Natural killer cell treated with Interleukin-12 subunit alpha and Interleukin-12 subunit beta and Interleukin-15 and Interleukin-18, amount 100 ng/mL, for 72 hours (primary cell): ENCODE data around the gene SNRNP40. TPM values are rescaled to one million over a fixed set of nuclear protein-coding genes. Genes with fewer than 3 reads are reported as not detected.
"Not testable (repeated sequence)": the region's sequence is repeated elsewhere in the genome, so short reads cannot be mapped to it uniquely, and the experiment has no call there.

Experiments
- ATAC-seq, 2 donors: fragments of 150-1000 bp; cut with Tn5 transposase in 1 of 2; sonication (Bioruptor Pico), chemical (Tn5 transposase) in 1 of 2; 2 replicates each; pipeline ENCODE4 v1.10.0; 2021
- DNase-seq: peaks from one replicate; pipeline ENCODE4 v3.0.0; 2022; ENCODE audit warnings: low spot score
- H3K27ac Mint-ChIP-seq, 2 donors: 1 replicate in 1 of 2; 2 replicates in 1 of 2; pipeline ENCODE4 v1.8.0; 2022; ENCODE audit warnings: mixed read lengths in 2 of 2, mild to moderate bottlenecking in 1 of 2, moderate library complexity in 1 of 2
- H3K27me3 Mint-ChIP-seq, 2 donors: 1 replicate in 1 of 2; 2 replicates in 1 of 2; pipeline ENCODE4 v1.8.0; 2022; ENCODE audit warnings: mixed read lengths in 2 of 2
- H3K36me3 Mint-ChIP-seq: one replicate; pipeline ENCODE4 v1.8.0; 2022; ENCODE audit warnings: mixed read lengths
- H3K4me1 Mint-ChIP-seq, 2 donors: 1 replicate in 1 of 2; 2 replicates in 1 of 2; pipeline ENCODE4 v1.8.0; 2022; ENCODE audit warnings: low read depth in 2 of 2, mixed read lengths in 2 of 2, mild to moderate bottlenecking in 1 of 2
- H3K4me3 Mint-ChIP-seq: one replicate; pipeline ENCODE4 v1.8.0; 2022; ENCODE audit warnings: mixed read lengths
- H3K9me3 Mint-ChIP-seq: 2 replicates; pipeline ENCODE4 v1.8.0; 2022; ENCODE audit warnings: mixed read lengths
- total RNA-seq, 2 donors: library from RNA; stranded (reverse); gene quantifications; one replicate each; pipeline ENCODE4 v1.2.3, GENCODE V29; 2022

The SNRNP40 gene
- total RNA-seq, 2 donors from 2014 or later = 81.1 to 107 TPM

- H3K27me3 Mint-ChIP-seq = no peaks in the 10 kb centered on the region
- H3K36me3 Mint-ChIP-seq = peaks cover 26% of the 10 kb centered on the region
- H3K9me3 Mint-ChIP-seq = peaks cover 2% of the 10 kb centered on the region
- H3K4me3 Mint-ChIP-seq = no peak overlapping the region
- peaks cover 17 to 45% of the 10 kb centered on the region in 2 donors for H3K4me1 Mint-ChIP-seq
- no peak for ATAC-seq
- no peak for DNase-seq
- H3K27ac Mint-ChIP-seq = peak overlapping the region; percentile 13 to 72
Observed at GRCh38 chr1:31302709-31303441, 6.3 kb upstream of the SNRNP40 start.

GRCh38 chr1:31300193-31300592 is 3.6 kb upstream of the SNRNP40 start:
- H3K4me1 Mint-ChIP-seq = peaks cover 14 to 42% of the 10 kb centered on the region in 2 donors
- peaks cover 26% of the 10 kb centered on the region for H3K36me3 Mint-ChIP-seq
- ATAC-seq (peak; percentile 48 to 56), DNase-seq (peak; percentile 73)
- no peak overlapping the region for H3K4me3 Mint-ChIP-seq
- H3K27ac Mint-ChIP-seq = no peak overlapping the region
- H3K27me3 Mint-ChIP-seq = no peaks in the 10 kb centered on the region
- peaks cover 2% of the 10 kb centered on the region for H3K9me3 Mint-ChIP-seq

- Mint-ChIP-seq H3K27ac (no peak overlapping the region), H3K4me1 (peaks cover 14 to 48% of the 10 kb centered on the region in 2 donors), H3K27me3 (no peaks in the 10 kb centered on the region), H3K36me3 (peaks cover 26% of the 10 kb centered on the region), H3K4me3 (no peak overlapping the region), H3K9me3 (peaks cover 2% of the 10 kb centered on the region)
- DNase-seq (no peak), ATAC-seq (no peak)
Observed at GRCh38 chr1:31299365-31299764, 2.8 kb upstream of the SNRNP40 start.

- Mint-ChIP-seq H3K4me3 (no peak overlapping the region), H3K9me3 (peaks cover 2% of the 10 kb centered on the region), H3K27me3 (no peaks in the 10 kb centered on the region), H3K27ac (no peak overlapping the region), H3K36me3 (peaks cover 33% of the 10 kb centered on the region), H3K4me1 (peaks cover 6 to 47% of the 10 kb centered on the region in 2 donors)
- ATAC-seq (no peak), DNase-seq (no peak)
Observed at GRCh38 chr1:31297277-31298247, 974 bp upstream of the SNRNP40 start.

- peaks cover 0 to 39% of the 10 kb centered on the region in 2 donors for H3K4me1 Mint-ChIP-seq
- H3K27ac Mint-ChIP-seq = no peak overlapping the region
- H3K9me3 Mint-ChIP-seq = peaks cover 2% of the 10 kb centered on the region
- H3K36me3 Mint-ChIP-seq = peaks cover 32% of the 10 kb centered on the region
- no peak for ATAC-seq
- no peak overlapping the region for H3K4me3 Mint-ChIP-seq
- no peaks in the 10 kb centered on the region for H3K27me3 Mint-ChIP-seq
- no peak for DNase-seq
Observed at GRCh38 chr1:31295874-31296485, 608 bp downstream of the SNRNP40 start.

GRCh38 chr1:31289021-31289420 is 7.6 kb downstream of the SNRNP40 start:
- Mint-ChIP-seq H3K27ac (no peak overlapping the region), H3K4me3 (no peak overlapping the region), H3K36me3 (peaks cover 35% of the 10 kb centered on the region), H3K4me1 (peaks cover 0 to 9% of the 10 kb centered on the region in 2 donors), H3K9me3 (no peaks in the 10 kb centered on the region), H3K27me3 (no peaks in the 10 kb centered on the region)
- no peak for ATAC-seq
- no peak for DNase-seq

- not testable (repeated sequence) for H3K4me1 Mint-ChIP-seq, H3K27me3 Mint-ChIP-seq, H3K9me3 Mint-ChIP-seq, ATAC-seq, DNase-seq, H3K27ac Mint-ChIP-seq, H3K4me3 Mint-ChIP-seq
- H3K36me3 Mint-ChIP-seq = peaks cover 31% of the 10 kb centered on the region
Observed at GRCh38 chr1:31287791-31288190, 8.8 kb downstream of the SNRNP40 start.

- H3K4me3 Mint-ChIP-seq, H3K27me3 Mint-ChIP-seq, H3K27ac Mint-ChIP-seq, H3K9me3 Mint-ChIP-seq, ATAC-seq, DNase-seq: not testable (repeated sequence)
- Mint-ChIP-seq H3K36me3 (peaks cover 41% of the 10 kb centered on the region), H3K4me1 (peaks cover 5 to 11% of the 10 kb centered on the region in 2 donors)
Observed at GRCh38 chr1:31282426-31282825, 14.2 kb downstream of the SNRNP40 start.

GRCh38 chr1:31273619-31274018 is 23.0 kb downstream of the SNRNP40 start:
- DNase-seq (no peak), ATAC-seq (no peak)
- no peaks in the 10 kb centered on the region for H3K27me3 Mint-ChIP-seq
- no peak overlapping the region for H3K27ac Mint-ChIP-seq
- peaks cover 33% of the 10 kb centered on the region for H3K36me3 Mint-ChIP-seq
- no peaks in the 10 kb centered on the region for H3K9me3 Mint-ChIP-seq
- peaks cover 3 to 6% of the 10 kb centered on the region in 2 donors for H3K4me1 Mint-ChIP-seq
- H3K4me3 Mint-ChIP-seq = no peak overlapping the region

- no peak for ATAC-seq
- no peak overlapping the region for H3K27ac Mint-ChIP-seq
- H3K27me3 Mint-ChIP-seq = no peaks in the 10 kb centered on the region
- peaks cover 0 to 4% of the 10 kb centered on the region in 2 donors for H3K4me1 Mint-ChIP-seq
- no peaks in the 10 kb centered on the region for H3K9me3 Mint-ChIP-seq
- peaks cover 27% of the 10 kb centered on the region for H3K36me3 Mint-ChIP-seq
- DNase-seq = no peak
- no peak overlapping the region for H3K4me3 Mint-ChIP-seq
Observed at GRCh38 chr1:31272369-31272768, 24.2 kb downstream of the SNRNP40 start.

- no peak for DNase-seq
- Mint-ChIP-seq H3K27me3 (no peaks in the 10 kb centered on the region), H3K4me3 (no peak overlapping the region), H3K9me3 (no peaks in the 10 kb centered on the region), H3K27ac (no peak overlapping the region), H3K4me1 (peaks cover 0 to 4% of the 10 kb centered on the region in 2 donors), H3K36me3 (peaks cover 31% of the 10 kb centered on the region)
- no peak for ATAC-seq
Observed at GRCh38 chr1:31266547-31266946, 30.0 kb downstream of the SNRNP40 start.

GRCh38 chr1:31264790-31265386 is 31.7 kb downstream of the SNRNP40 start:
- H3K9me3 Mint-ChIP-seq = no peaks in the 10 kb centered on the region
- no peaks in the 10 kb centered on the region for H3K27me3 Mint-ChIP-seq
- ATAC-seq (no peak), DNase-seq (no peak)
- no peak overlapping the region for H3K4me3 Mint-ChIP-seq
- no peaks in the 10 kb centered on the region for H3K4me1 Mint-ChIP-seq
- H3K36me3 Mint-ChIP-seq = peaks cover 23% of the 10 kb centered on the region
- no peak overlapping the region for H3K27ac Mint-ChIP-seq

- Mint-ChIP-seq H3K4me3 (no peak overlapping the region), H3K36me3 (peaks cover 20% of the 10 kb centered on the region), H3K4me1 (no peaks in the 10 kb centered on the region), H3K9me3 (no peaks in the 10 kb centered on the region), H3K27me3 (no peaks in the 10 kb centered on the region), H3K27ac (no peak overlapping the region)
- no peak for DNase-seq
- ATAC-seq = no peak
Observed at GRCh38 chr1:31263408-31263807, 33.2 kb downstream of the SNRNP40 start.
